ENCODE measurements around the gene ATXN1L.

The ATXN1L gene

GRCh38 chr16:71878911-71879310 is 33.1 kb downstream of the ATXN1L start:
- Histone ChIP-seq H3K36me3 (ENCODE audit: control insufficient read depth, insufficient read depth, low read length, severe bottlenecking) (peaks cover 42% of the 10 kb centered on the region), H3K4me1 (ENCODE audit: control insufficient read depth, insufficient read depth, low read length) (peaks cover 7% of the 10 kb centered on the region), H3K9ac (ENCODE audit: low read length) (no peak overlapping the region), H3K9me3 (ENCODE audit: control insufficient read depth, low read length) (no peaks in the 10 kb centered on the region), H3K4me3 (ENCODE audit: low read length) (no peak overlapping the region), H3K27me3 (replicated peaks; ENCODE audit: control insufficient read depth, insufficient read depth, low read length) (no peaks in the 10 kb centered on the region)
- no peak for DNase-seq (ENCODE audit: low read depth)

GRCh38 chr16:71880176-71880575 is 34.4 kb downstream of the ATXN1L start:
- no peak overlapping the region for H3K4me3 ChIP-seq (ENCODE audit: low read length)
- no peaks in the 10 kb centered on the region for H3K27me3 ChIP-seq (replicated peaks; ENCODE audit: control insufficient read depth, insufficient read depth, low read length)
- no peaks in the 10 kb centered on the region for H3K9me3 ChIP-seq (ENCODE audit: control insufficient read depth, low read length)
- DNase-seq (ENCODE audit: low read depth): no peak
- no peak overlapping the region for H3K9ac ChIP-seq (ENCODE audit: low read length)
- peaks cover 37% of the 10 kb centered on the region for H3K36me3 ChIP-seq (ENCODE audit: control insufficient read depth, insufficient read depth, low read length, severe bottlenecking)
- H3K4me1 ChIP-seq (ENCODE audit: control insufficient read depth, insufficient read depth, low read length): peaks cover 10% of the 10 kb centered on the region

GRCh38 chr16:71882505-71883167 is 36.9 kb downstream of the ATXN1L start:
- Histone ChIP-seq H3K4me1 (ENCODE audit: control insufficient read depth, insufficient read depth, low read length) (peaks cover 14% of the 10 kb centered on the region), H3K27me3 (replicated peaks; ENCODE audit: control insufficient read depth, insufficient read depth, low read length) (no peaks in the 10 kb centered on the region), H3K9ac (ENCODE audit: low read length) (no peak overlapping the region), H3K9me3 (ENCODE audit: control insufficient read depth, low read length) (no peaks in the 10 kb centered on the region), H3K4me3 (ENCODE audit: low read length) (peak overlapping the region; percentile 75), H3K36me3 (ENCODE audit: control insufficient read depth, insufficient read depth, low read length, severe bottlenecking) (peaks cover 27% of the 10 kb centered on the region)
- DNase-seq (ENCODE audit: low read depth): peak; percentile 95

- peak overlapping the region; percentile 89 for H3K9ac ChIP-seq (ENCODE audit: low read length)
- DNase-seq (ENCODE audit: low read depth): peak; percentile 62
- H3K4me3 ChIP-seq (ENCODE audit: low read length): peak overlapping the region; percentile 89
- peaks cover 14% of the 10 kb centered on the region for H3K4me1 ChIP-seq (ENCODE audit: control insufficient read depth, insufficient read depth, low read length)
- peaks cover 25% of the 10 kb centered on the region for H3K36me3 ChIP-seq (ENCODE audit: control insufficient read depth, insufficient read depth, low read length, severe bottlenecking)
- no peaks in the 10 kb centered on the region for H3K27me3 ChIP-seq (replicated peaks; ENCODE audit: control insufficient read depth, insufficient read depth, low read length)
- no peaks in the 10 kb centered on the region for H3K9me3 ChIP-seq (ENCODE audit: control insufficient read depth, low read length)
Measured at GRCh38 chr16:71883168-71883848, 37.5 kb downstream of the ATXN1L start.

- Histone ChIP-seq H3K4me3 (ENCODE audit: low read length) (peak within 1 kb of the TSS; percentile 89), H3K4me1 (ENCODE audit: control insufficient read depth, insufficient read depth, low read length) (peaks cover 14% of the 10 kb centered on the region), H3K9ac (ENCODE audit: low read length) (peak within 1 kb of the TSS; percentile 89), H3K36me3 (ENCODE audit: control insufficient read depth, insufficient read depth, low read length, severe bottlenecking) (peaks cover 18% of the 10 kb centered on the region), H3K27me3 (replicated peaks; ENCODE audit: control insufficient read depth, insufficient read depth, low read length) (no peaks in the 10 kb centered on the region), H3K9me3 (ENCODE audit: control insufficient read depth, low read length) (no peaks in the 10 kb centered on the region)
- peak; percentile 94 for DNase-seq (ENCODE audit: low read depth)
Measured at GRCh38 chr16:71883849-71884638, 38.3 kb downstream of the ATXN1L start, which contains the start of gene ZNF821. Gene ZNF821 (minus strand): TSS chr16:71884182. CDS start chr16:71879946, 4,236 bp downstream.

- H3K9ac ChIP-seq (ENCODE audit: low read length): no peak overlapping the region
- H3K27me3 ChIP-seq (replicated peaks; ENCODE audit: control insufficient read depth, insufficient read depth, low read length): no peaks in the 10 kb centered on the region
- H3K9me3 ChIP-seq (ENCODE audit: control insufficient read depth, low read length): no peaks in the 10 kb centered on the region
- H3K4me1 ChIP-seq (ENCODE audit: control insufficient read depth, insufficient read depth, low read length): peaks cover 14% of the 10 kb centered on the region
- peaks cover 6% of the 10 kb centered on the region for H3K36me3 ChIP-seq (ENCODE audit: control insufficient read depth, insufficient read depth, low read length, severe bottlenecking)
- H3K4me3 ChIP-seq (ENCODE audit: low read length): no peak overlapping the region
- DNase-seq (ENCODE audit: low read depth): peak; percentile 5
Measured at GRCh38 chr16:71885261-71885650, 39.5 kb downstream of the ATXN1L start.

- peaks cover 11% of the 10 kb centered on the region for H3K4me1 ChIP-seq (ENCODE audit: control insufficient read depth, insufficient read depth, low read length)
- H3K4me3 ChIP-seq (ENCODE audit: low read length): no peak overlapping the region
- no peaks in the 10 kb centered on the region for H3K36me3 ChIP-seq (ENCODE audit: control insufficient read depth, insufficient read depth, low read length, severe bottlenecking)
- no peaks in the 10 kb centered on the region for H3K9me3 ChIP-seq (ENCODE audit: control insufficient read depth, low read length)
- no peak overlapping the region for H3K9ac ChIP-seq (ENCODE audit: low read length)
- no peak for DNase-seq (ENCODE audit: low read depth)
- no peaks in the 10 kb centered on the region for H3K27me3 ChIP-seq (replicated peaks; ENCODE audit: control insufficient read depth, insufficient read depth, low read length)
Measured at GRCh38 chr16:71889147-71889546, 43.4 kb downstream of the ATXN1L start.

GRCh38 chr16:71893888-71894228 is 48.1 kb downstream of the ATXN1L start:
- no peaks in the 10 kb centered on the region for H3K36me3 ChIP-seq (ENCODE audit: control insufficient read depth, insufficient read depth, low read length, severe bottlenecking)
- no peaks in the 10 kb centered on the region for H3K27me3 ChIP-seq (replicated peaks; ENCODE audit: control insufficient read depth, insufficient read depth, low read length)
- H3K9me3 ChIP-seq (ENCODE audit: control insufficient read depth, low read length): no peaks in the 10 kb centered on the region
- peak overlapping the region; percentile 99 for H3K9ac ChIP-seq (ENCODE audit: low read length)
- peak overlapping the region; percentile 97 for H3K4me3 ChIP-seq (ENCODE audit: low read length)
- H3K4me1 ChIP-seq (ENCODE audit: control insufficient read depth, insufficient read depth, low read length): peaks cover 15% of the 10 kb centered on the region
- DNase-seq (ENCODE audit: low read depth): no peak

- no peaks in the 10 kb centered on the region for H3K36me3 ChIP-seq (ENCODE audit: control insufficient read depth, insufficient read depth, low read length, severe bottlenecking)
- H3K4me3 ChIP-seq (ENCODE audit: low read length): peak overlapping the region; percentile 97
- peak overlapping the region; percentile 99 for H3K9ac ChIP-seq (ENCODE audit: low read length)
- no peaks in the 10 kb centered on the region for H3K27me3 ChIP-seq (replicated peaks; ENCODE audit: control insufficient read depth, insufficient read depth, low read length)
- no peaks in the 10 kb centered on the region for H3K9me3 ChIP-seq (ENCODE audit: control insufficient read depth, low read length)
- H3K4me1 ChIP-seq (ENCODE audit: control insufficient read depth, insufficient read depth, low read length): peaks cover 18% of the 10 kb centered on the region
- peak; percentile 86 for DNase-seq (ENCODE audit: low read depth)
Measured at GRCh38 chr16:71894229-71894920, 48.6 kb downstream of the ATXN1L start.

GRCh38 chr16:71894921-71895678 is 49.3 kb downstream of the ATXN1L start, which contains the start of gene IST1:
Gene IST1 (plus strand): TSS chr16:71895531. CDS start chr16:71915641, 20,110 bp downstream.
- Histone ChIP-seq H3K9me3 (ENCODE audit: control insufficient read depth, low read length) (no peaks in the 10 kb centered on the region), H3K9ac (ENCODE audit: low read length) (peak within 1 kb of the TSS; percentile 99), H3K27me3 (replicated peaks; ENCODE audit: control insufficient read depth, insufficient read depth, low read length) (no peaks in the 10 kb centered on the region), H3K4me1 (ENCODE audit: control insufficient read depth, insufficient read depth, low read length) (peaks cover 23% of the 10 kb centered on the region), H3K4me3 (ENCODE audit: low read length) (peak within 1 kb of the TSS; percentile 97), H3K36me3 (ENCODE audit: control insufficient read depth, insufficient read depth, low read length, severe bottlenecking) (no peaks in the 10 kb centered on the region)
- peak; percentile 100 for DNase-seq (ENCODE audit: low read depth)
